Measurements from ENCODE around the gene HYI.
"Not testable (repeated sequence)": the region's sequence is repeated elsewhere in the genome, so short reads cannot be mapped to it uniquely, and the experiment has no call there.

Gene HYI

GRCh38 chr1:43464681-43465504 lies 11.2 kb upstream of the HYI start:
- DNase-seq, result no peak

- no peak for DNase-seq
Observed at GRCh38 chr1:43463479-43463878, 9.7 kb upstream of the HYI start.

DNA sequence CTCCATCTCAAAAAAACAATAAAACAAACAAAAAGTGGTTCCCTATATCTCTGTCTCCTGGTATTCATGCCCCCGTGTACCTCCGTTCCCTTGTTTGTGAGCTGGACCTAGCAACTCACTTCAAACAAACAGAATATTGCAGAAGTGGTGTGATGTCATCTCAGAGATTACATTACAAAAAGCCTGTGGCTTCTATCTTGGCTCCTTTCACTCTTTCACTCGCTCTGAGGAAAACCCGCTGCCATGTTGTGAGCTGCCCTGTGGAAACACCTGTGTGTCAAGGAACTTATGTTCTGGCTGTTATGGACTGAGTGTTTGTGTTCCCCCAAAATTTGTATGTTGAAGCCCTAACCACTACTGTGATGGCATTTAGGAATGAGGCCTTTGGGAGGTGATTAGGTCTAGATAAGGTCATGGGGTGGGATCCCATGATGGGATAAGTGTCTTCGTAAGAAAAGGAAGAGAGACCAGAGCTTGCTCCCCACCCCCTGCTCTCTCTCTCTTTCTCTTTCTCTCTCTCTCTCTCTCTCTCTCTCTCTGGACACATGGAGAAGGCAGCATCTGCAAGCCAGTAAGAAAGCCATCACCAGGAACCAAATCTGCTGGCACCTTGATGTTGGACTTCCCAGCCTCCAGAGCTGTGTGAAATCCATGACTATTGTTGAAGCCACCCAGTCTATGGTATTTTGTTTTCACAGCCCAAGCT lies 7.4 kb upstream of the HYI start:
- no peak for DNase-seq

DNA sequence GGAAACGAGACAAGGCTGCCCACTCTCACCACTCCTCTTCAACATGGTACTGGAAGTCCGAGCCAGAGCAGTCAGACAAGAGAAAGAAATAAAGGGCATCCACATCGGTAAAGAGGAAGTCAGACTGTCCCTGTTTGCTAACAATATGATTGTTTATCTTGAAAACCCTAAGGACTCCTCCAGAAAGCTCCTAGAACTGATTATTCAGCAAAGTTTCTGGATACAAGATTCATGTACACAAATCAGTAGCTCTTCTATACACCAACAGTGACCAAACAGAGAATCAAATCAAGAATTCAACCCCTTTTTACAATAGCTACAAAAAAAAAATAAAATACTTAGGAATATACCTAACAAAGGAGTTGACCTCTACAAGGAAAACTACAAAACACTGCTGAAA lies 4.6 kb upstream of the HYI start:
- DNase-seq, result not testable (repeated sequence)

DNA sequence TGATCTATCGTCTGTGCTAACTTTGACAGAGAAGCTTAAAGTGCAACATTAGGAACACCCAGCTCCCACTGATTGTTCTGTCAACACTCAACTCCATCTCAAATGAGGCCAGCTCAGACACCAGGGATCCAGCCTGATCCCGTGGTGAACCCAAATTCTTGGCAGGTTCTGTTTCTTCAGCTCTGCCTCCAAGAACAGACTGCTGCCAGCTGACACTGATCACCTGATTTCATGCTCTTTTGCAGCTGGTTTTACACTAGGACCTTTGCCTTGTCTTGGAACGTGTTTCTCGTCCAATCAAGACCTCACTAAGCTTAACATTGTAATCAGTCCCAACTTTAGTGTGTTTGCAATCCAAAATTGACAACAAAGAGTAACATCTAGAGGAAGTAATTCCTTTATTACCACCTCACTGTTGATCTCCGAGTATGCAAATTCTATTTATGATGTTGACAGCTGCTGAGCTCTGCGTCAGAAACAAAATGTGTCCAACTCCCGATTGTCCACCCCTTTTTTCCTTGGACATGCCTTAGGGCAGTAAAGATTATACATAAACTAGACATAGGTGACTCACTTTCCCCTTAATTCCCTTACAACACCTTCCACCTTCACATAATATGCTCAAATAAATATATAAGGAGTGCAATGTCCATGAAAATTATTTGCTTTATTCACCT lies 1.6 kb upstream of the HYI start:
- no peak for DNase-seq

- DNase-seq, result no peak
Observed at GRCh38 chr1:43454270-43455011, 710 bp upstream of the HYI start.

DNA sequence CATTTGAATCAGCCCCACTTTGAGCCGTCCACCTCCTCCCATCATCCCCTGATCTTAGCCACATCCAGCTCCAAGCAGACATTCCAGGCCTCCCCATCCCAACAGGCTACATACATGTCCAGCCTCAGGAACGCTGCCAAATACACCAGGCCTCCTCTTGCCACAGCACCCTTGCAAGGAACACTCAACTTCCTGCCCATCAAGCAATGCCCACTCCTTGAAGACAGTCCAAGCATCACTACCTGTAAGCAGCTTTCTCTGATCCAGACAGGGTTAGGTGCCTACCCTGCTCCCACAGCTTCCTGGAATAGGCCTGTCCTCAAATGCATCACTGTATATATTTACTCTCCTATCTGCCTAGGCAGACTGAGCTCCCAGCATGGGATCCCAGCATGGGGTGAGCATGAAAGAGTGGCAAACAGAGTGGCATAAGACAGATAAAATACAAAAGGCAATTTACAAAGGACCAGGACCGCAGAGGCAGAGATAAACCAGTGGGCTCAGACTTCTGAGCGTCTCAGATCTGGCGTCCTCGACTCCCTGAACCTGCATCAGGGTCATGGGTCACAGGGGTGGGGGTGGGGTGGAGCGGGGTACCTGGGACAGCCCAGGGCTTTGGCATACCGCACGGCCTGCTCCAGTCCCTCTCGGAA lies 816 bp downstream of the HYI start:
- DNase-seq, result no peak

- DNase-seq, result no peak
Observed at GRCh38 chr1:43451701-43452532, 1.8 kb downstream of the HYI start.

GRCh38 chr1:43451157-43451591 lies 2.6 kb downstream of the HYI start:
- no peak for DNase-seq

DNA sequence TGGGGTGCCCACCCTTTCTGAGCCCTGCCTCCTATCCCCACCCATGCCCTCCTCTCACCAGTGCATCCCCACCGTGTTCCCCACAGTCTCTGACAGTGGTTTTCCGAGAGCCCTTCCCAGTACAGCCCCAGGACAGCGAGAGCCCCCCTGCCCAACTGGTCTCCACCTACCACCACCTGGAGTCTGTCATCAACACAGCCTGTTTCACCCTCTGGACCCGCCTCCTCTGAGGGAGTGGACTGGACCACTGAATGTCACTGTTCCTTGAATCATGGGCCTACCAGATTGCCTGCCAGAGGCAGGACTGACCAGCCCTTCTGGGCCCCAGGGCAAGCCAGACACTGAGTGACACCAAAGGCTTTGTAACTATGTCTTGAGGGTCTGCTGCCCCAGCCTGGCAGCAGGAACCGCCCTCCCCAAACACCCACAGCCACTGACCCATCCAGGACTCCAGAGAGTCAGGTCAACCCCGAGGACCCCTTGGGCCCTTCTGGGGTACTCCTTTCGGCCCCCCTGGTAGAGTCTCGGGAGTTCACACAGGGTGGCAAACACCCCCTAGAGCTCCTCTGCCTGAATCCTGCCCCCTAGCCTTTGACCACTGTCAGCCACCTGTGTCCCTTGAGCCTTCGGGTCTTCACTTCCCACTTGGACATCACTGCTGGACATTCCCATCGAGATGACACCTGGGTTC lies 3.3 kb downstream of the HYI start:
- no peak for DNase-seq

DNA sequence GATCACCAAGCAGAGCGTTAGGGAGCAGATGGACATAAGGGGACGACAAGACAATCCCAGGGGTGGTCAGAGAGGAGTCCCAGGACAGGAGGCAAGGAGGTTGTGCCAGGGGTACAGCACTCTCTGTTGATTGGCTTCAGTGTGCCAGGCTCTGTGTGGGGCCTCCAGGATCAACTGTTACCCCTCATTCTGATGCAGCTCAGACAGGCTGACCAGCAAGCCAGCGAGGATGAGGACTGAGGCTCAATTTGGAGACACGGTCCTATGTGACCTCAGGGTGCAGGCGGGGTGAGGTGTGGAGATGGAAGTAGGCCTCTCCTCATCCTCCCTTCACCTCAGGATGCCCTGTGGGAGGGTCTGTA lies 4.0 kb downstream of the HYI start:
- no peak for DNase-seq

DNA sequence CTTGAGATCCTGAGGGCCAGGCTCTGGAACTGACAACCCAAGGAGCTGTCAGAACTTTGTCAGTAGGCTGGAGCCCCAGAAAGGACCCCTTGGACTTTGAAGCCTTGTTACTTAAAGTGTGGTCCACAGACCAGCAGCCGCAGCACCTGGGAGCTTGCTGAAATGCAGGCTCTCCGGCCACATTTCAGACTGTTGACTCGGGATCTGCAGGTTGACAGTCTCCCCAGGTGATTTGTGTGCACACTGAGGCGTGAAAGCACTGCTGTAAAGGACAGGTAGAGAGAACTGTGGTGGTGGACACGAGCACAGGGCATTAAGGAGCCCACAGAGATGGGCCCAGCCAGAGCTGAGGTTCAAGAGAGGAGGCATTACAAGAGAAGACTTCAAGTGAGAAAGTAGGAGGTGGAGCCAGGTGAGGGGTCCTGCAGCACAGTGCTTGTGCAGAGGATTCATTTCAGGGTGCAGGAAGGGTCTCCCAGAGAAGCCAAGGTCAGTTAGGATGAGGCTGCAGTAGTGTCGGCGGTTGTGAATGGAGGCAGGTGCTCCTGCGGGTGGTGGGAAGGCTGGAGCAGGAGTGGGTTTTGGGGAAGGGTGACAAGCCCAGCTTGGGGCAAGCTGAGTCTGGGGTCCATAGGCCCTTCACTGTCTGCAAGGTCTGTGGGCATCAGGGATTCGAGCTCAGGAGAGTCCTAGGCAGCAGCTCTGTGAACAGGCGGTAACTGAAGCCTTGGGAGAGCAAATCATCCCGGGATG lies 4.6 kb downstream of the HYI start:
- DNase-seq, result no peak

DNA sequence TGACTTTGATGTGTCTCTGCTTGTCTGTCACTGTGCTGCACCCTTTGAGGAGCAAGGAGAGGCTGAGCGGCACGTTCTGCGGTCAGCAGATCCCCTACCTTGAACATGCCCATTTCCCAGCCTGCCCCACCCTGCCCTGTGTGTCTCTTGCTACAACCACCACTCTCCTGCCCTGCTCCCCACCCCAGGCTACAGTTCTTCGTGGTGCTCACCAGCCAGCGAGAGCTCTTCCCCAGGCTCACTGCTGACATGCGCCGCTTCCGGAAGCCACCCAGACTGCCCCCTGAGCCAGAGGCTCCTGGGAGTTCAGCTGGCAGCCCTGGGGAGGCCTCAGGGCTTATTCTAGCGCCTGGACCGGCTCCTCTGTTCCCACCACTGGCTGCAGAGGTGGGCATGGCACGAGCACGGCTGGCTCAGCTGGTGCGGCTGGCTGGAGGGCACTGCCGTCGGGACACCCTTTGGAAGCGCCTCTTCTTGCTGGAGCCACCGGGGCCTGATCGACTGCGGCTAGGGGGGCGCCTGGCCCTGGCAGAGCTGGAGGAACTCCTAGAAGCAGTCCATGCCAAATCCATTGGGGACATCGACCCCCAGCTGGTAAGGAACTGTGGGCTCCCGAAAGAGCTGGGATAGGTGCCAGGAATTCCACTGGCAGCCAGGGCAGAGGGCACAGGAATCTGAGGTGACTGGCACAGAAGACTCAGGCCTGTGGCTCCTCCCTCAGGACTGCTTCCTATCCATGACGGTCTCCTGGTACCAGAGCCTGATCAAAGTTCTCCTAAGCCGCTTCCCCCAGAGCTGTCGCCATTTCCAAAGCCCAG lies 5.6 kb downstream of the HYI start:
- DNase-seq, result no peak

DNA sequence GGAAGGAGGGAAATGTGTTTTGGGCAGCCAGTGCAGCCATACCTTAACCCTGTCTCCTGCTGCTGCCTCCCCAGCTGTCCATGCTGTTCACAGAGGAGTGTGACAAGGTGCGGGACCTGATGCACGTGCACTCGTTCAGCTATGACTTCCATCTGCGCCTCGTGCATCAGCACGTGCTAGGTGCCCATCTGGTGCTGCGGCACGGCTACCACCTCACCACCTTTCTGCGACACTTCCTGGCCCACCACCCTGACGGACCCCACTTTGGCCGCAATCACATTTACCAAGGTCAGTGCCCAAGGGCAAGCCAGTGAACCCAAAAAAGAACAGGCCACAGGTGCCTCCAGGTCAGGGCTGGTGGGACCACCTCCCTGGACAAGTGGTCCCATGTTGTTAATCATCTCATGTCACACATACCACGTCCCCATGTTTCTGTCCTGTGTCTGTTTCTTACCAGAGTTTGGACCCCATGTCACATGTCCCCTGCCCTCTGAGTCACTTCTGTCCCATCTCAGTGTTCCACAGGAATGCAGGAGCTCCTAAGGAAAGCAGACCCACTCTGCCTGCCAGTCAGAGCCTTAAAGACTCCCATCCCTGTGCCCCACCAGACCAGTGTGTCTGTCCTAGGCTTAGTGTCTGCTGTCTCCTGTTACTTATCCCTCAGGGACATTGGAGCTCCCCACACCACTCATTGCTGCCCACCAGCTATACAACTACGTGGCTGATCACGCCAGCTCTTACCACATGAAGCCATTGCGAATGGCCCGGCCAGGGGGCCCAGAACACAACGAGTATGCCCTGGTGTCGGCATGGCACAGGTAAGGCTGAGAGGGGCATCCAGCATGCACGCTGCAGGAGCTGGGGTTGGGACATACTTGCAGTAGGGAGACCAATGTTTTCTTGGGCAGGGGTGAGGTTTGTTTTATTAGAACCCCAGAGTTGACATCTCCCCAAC lies 6.6 kb downstream of the HYI start:
- no peak for DNase-seq

DNA sequence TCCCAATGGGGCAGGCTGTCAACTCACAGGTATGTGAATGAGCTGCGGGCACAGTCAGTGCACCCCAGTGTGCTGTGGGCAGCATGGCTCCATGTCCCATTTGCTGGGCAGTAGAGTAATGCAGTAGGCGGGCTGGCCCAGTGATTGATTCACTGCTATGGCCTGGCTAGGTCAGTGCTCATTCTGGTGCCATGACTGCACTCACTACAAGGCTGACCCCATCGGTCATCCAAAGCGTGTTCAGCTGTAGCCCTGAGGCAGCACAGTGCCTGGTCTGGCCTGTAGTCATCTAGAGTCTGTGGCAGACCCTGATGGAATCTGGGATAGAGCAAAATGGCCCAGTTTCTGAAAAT lies 7.4 kb downstream of the HYI start:
- DNase-seq, result no peak

DNA sequence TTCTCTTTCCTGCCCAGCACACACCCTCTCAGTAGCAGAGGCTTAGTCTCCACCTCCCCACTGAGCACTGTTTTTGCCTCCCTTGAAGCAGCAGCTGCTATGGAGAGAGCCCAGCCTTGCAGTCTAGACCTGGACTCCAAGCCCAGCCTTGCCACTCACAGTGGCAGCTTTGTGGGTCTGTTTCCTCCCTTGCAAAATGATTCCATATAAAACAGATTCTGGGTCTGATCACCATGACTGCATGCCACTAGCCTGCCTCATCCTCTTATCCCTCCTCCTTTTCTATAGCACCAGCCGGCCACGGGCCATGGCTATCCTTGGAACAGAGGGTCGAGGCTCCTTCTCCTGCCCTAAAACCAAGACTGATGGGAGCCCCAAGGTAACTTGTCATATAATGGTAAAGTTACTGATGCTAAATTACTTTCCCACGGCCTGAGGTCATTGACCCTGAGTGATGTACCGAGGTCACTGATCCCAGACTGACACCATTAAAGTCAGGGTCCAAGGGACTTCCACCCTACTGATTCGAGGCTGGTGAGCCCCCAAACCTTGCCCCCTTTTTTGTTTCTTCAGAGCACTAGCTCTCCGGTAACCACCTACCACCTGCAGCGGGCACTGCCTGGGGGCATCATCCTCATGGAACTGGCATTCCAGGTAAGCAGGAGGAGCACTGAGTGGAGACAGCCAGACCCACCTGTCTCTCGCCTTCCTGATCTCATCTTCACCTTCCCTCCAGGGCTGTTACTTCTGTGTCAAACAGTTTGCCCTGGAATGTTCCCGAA lies 7.9 kb downstream of the HYI start:
- DNase-seq, result no peak

- DNase-seq, result no peak
Observed at GRCh38 chr1:43444836-43445235, 8.9 kb downstream of the HYI start.

Measured in GDM1 (cell line).